GM12801 (cell line): ENCODE results near the gene PRUNE2.

ENCODE experiments used
- TF ChIP-seq, protein P1 (sequence below): IDR thresholded peaks from one replicate; pipeline ENCODE4 v1.5.1; 2011; ENCODE audit warnings: control low read depth; ENCODE audit not compliant: insufficient read length; ENCODE audit errors: extremely low read depth

Gene PRUNE2

DNA sequence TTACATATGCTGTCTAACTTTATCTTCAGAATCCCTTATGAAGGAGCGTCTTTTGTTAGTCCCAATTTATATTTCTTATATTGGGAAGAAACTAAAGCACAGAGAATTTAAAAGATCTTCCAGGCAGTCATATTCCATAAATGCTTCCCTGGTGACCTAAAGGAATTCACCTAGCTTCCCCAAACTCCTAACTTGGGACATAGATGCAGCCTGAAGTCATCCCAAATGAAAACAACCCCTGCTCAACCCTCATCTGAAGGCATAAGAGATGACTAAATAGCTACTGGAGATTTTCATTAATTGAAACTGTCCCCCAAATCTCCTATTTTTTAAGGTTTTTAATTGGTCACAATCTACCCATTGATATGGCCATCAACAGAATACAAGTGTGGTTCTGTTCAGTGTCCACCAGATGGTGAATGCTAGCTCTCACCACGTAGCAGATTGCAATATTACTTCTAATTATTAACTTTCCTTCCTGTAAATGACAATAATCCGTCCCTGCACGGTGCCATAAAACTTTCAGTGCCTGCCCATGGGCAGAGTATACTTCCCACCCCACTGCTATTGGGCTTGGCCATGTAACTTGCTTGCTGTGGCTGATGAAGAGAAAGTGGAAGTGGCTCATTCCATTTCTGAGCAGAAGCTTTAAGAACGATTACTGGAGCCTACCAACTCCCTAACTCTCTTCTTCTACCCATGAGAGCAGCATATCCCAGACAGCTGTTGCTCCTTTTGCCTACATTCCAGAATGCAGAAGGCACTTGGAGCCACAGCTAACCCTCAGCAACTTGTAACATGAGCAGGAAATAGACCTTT is 18.7 kb downstream of the PRUNE2 start:
- TF ChIP-seq, protein P1, sequence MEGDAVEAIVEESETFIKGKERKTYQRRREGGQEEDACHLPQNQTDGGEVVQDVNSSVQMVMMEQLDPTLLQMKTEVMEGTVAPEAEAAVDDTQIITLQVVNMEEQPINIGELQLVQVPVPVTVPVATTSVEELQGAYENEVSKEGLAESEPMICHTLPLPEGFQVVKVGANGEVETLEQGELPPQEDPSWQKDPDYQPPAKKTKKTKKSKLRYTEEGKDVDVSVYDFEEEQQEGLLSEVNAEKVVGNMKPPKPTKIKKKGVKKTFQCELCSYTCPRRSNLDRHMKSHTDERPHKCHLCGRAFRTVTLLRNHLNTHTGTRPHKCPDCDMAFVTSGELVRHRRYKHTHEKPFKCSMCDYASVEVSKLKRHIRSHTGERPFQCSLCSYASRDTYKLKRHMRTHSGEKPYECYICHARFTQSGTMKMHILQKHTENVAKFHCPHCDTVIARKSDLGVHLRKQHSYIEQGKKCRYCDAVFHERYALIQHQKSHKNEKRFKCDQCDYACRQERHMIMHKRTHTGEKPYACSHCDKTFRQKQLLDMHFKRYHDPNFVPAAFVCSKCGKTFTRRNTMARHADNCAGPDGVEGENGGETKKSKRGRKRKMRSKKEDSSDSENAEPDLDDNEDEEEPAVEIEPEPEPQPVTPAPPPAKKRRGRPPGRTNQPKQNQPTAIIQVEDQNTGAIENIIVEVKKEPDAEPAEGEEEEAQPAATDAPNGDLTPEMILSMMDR: no peak

DNA sequence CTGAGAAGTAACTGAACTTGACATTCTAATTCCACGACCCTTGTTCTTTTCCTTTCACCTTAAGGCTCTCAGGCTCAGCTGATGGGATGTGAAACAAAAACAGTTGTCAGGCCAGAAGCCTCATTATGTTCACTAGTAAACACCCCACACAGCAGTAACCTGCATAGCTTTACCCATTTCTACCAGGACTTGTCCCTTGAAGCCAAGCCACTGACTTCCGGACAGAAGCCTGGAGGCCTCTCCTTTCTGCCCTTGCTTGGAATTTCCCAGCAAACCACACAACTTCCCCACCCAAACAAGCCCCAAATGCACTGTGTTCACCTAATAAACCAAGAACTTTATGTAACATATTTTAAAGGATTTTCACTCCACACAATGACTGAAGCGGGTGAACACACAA is 19.6 kb downstream of the PRUNE2 start:
- TF ChIP-seq, protein P1: no peak

DNA sequence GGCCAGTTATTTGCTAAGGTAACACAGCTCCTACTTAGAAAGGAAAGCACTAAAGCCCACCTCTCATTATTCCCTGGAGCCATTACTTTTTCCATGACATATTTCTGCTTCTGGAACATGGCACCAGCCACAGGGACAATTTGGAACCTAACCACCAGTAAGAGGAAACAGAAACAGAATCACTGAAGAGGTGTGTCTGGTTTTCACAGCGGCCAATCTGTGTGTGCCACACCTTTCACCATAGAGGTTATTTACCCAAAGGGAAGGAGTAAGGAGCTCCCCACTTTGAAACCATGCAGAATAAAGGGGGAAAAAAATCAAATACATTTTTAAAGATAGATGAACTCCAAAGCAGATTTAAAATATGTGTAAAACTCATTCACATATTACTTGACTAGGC is 21.1 kb downstream of the PRUNE2 start:
- TF ChIP-seq, protein P1: no peak

DNA sequence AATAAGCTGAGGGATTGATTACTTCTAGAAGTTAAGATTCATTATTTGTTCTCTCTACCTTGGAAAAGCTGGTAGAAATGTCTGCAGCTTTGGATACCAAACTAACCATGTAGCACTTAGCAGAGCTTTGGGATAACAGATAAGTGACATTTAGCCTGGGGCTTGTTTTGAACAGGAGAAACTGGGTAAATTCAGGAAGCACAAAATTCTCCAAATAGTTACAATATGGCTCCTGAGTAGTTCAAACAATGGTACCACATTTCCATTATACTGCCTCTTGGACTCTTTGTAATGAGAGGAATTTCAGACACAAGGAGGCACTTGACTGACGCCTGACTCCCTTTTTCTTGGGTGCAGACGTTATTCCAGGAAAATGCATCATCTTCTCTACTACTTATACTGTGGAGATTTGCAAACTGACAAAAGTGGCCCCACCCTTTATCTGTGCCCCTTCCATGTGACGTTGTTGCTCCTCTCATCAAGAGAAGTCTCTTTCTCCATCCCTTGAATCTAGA is 22.5 kb downstream of the PRUNE2 start:
- TF ChIP-seq, protein P1: no peak

DNA sequence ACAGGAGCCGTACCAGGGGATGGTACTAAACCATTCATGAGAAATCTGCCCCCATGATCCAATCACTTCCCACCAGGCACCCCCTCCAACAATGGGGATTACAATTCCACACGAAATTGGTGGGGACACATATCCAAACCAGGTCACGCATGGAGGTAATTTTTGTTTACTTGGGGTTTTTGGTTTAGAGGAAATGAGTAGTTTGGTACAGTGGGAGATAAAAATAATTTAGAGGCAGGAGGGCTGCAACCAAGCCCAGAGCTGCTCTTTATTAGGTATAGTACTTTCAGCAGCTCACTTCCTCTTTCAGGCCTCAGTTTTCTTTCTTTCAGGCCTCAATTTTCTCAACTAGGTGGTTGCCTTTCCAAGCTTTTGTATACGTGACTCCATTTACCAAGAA is 23.2 kb downstream of the PRUNE2 start:
- TF ChIP-seq, protein P1: no peak

DNA sequence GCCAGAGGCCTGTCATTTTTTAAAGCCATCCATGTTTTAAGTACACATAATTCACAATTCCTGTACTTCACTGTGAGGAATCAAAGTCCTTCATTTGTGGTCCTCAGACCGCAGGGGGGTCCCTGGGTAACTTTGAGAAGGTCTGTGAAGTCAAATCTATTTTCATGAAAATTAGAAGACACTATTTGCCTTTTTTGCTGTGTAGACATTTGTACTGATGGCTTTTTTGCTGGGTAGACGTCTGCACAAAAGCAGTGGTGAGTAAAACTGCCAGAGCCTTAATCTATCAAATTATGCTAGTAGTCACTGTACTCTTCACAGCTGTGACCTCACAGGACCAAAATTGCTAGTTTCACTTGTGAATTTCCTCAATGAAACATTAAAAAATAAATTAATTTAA is 25.7 kb downstream of the PRUNE2 start:
- TF ChIP-seq, protein P1: no peak

DNA sequence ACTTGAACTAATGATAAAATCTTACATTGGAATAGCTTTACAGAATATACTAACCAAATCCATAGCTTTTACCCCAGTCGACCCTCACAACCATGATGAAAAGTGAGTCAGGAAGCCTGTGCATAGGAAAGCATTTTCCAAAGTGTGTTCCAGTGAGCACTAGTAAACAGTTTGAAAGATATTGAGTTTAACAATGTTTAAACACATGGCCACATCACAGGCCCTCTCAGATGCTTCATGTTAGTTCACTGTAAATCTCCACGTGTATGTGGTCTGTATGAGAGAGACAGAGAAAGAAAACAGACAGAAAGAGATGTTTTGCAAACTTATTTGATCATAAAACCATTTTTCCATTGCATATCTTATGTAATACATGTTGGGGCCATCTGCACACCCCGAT is 27.0 kb downstream of the PRUNE2 start:
- TF ChIP-seq, protein P1: no peak
